GM04503 (cell line): Measurements from ENCODE around the gene EPG5.
"Not testable (repeated sequence)": the region's sequence is repeated elsewhere in the genome, so short reads cannot be mapped to it uniquely, and the experiment has no call there.

Source experiments
- DNase-seq: peaks from one replicate; pipeline ENCODE4 v3.0.0-alpha.2; 2012; ENCODE audit warnings: low read depth

EPG5 gene

DNA sequence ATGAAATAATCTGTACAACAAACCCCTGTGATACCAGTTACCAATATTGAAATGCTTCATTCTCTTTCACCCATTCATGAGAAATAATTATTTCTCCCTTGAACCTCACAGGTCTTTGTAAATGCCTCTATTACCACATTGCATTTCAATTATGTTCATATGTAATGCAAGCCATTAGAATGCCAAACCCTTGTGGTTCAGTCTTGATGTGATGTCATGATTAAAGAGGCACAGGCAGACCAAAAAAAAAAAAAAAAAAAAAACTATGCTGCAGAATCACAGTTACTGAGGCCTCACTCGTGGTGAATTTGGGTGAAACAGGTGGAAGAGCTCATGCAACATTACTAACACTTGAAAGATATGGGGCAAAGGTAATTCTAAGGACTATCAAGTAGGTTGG is 9.4 kb upstream of the EPG5 start:
- DNase-seq: no peak

DNA sequence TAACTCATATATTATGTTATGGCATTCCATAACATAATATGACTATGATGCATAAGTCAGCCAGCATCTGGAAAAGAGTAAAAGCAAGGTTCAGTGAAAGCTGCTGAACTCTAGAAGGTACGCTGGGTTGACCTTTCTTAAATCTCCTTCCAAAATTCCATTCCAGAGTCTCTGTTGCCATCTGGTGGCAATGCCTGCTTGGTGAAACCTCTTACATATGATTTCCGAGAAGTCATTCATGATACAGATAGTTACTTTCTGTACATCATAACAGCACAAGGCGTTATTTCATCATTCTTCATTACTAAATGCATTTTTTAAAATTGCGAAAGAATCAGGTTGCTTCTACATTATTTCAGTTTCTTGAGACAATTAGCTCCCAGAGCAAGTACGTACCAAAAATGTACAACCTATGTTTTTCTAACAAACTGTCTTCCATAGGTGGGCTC is 7.0 kb upstream of the EPG5 start:
- DNase-seq: no peak

DNA sequence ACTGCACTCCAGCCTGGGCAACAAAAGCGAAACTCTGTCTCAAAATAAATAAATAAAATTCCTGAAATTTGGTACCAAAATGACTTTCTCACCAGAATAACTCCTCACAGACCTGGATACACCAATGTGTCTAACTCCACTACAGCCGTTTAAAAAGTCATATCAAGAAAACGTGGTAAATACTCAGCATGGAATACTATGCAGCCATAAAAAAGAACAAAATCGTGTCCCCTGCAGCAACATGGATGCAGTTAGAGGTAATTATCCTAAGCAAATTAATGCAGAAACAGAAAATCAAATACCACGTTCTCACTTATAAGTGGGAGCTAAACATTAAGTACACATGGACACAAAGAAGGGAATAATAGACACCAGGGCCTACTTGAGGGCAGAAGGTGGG is 2.2 kb downstream of the EPG5 start:
- not testable (repeated sequence) for DNase-seq

DNA sequence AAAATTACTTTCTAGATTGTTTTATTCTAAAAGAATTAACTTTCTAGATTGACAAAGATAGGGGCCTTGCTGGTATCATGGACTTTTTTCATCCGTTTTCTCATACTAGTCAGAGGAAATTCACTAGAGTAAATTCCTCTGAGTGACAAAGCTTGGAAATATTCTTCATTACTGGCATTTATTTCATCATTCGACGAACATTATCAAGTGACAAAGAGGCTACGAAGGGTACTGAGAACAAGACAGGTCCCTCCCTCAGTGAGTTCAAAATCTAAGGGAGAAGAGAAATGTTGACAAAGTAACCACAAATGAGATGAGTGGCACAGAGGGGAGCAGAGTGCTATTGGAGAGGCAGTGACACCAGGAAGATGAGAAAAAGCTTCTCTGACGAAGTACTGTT is 4.3 kb downstream of the EPG5 start:
- peak; percentile 69 for DNase-seq

DNA sequence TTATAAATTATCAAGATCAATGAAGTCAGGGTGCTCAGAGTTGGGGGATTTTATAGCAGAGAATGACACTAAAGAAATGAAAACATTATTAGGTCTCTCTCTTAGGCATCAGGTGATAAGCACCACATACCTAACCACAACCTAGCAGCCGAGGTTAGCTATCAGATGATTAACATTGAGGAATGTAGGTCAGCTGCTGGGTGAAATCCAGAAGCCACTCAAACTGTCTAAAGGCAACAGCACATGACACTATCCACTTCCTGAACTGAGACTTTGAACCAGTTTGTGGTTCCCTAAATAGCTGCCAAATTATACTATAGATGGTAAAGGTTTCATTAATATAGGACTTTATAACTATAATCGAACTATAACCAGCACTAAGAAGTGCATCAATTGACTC is 4.7 kb downstream of the EPG5 start:
- DNase-seq: no peak

DNA sequence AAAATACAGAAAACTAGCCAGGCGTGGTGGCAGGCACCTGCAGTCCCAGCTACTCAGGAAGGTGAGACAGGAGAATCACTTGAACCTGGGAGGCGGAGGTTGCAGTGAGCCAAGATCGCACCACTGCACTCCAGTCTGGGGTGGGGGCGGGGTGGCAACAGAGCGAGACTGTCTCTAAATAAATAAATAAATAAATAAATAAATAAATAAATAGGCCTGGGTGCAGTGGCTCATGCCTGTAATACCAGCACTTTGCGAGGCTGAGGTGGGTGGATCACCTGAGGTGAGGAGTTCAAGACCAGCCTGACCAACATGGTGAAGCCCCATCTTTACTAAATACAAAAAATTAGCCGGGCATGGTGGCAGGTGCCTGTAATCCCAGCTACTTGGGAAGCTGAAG is 7.6 kb downstream of the EPG5 start:
- not testable (repeated sequence) for DNase-seq

DNA sequence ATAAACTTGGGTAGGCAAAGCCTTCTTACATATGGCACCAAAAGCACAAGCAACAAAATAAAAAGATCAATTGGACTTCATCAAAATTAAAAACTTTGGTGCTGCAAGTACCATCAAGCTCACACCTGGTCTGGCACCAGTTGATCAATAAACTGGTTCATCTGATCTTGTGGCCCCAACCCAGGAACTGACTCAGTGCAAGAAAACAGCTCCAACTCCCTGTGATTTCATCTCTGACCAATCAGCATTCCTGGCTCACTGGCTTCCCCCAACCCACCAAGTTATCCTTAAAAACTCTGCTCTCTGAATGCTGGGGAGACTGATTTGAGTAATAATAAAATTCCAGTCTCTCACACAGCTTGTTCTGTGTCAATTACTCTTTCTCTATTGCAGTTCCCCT is 8.4 kb downstream of the EPG5 start:
- no peak for DNase-seq

DNA sequence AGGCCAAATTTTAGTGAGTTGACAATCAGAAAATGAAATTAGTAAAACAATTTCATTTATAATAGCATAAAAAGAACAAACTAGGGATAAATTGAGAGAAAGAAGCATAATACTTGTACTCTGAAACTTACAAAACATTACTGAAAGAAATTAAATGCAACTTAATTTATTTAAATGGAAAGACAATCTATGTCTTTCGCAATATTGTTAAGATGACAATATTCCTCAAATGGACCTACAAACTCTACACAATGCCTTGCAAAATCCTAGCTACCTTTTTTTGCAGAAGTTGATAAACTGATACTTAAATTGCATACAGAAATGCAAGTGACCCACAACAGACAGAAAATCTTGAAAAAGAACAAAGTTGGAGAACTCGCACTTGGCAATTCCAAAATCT is 9.1 kb downstream of the EPG5 start:
- DNase-seq: no peak

DNA sequence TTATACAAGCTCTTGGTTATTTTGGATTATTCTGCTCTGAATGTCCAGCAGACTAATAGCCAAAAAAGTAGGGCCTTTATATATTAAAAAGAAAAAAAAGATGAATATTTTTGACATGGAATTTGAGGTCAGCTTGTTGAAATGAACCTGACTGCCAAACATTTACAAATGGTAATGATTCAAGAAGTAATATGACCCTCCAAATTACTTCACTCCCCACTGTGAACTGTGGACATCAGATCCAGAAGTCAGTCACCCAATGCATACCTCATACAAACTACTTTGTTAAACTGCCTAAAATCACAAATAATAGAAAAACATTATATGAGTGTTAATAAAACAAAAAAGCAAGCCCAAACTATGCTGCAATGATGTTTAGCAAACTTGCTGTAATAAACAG is 10.0 kb downstream of the EPG5 start:
- no peak for DNase-seq

DNA sequence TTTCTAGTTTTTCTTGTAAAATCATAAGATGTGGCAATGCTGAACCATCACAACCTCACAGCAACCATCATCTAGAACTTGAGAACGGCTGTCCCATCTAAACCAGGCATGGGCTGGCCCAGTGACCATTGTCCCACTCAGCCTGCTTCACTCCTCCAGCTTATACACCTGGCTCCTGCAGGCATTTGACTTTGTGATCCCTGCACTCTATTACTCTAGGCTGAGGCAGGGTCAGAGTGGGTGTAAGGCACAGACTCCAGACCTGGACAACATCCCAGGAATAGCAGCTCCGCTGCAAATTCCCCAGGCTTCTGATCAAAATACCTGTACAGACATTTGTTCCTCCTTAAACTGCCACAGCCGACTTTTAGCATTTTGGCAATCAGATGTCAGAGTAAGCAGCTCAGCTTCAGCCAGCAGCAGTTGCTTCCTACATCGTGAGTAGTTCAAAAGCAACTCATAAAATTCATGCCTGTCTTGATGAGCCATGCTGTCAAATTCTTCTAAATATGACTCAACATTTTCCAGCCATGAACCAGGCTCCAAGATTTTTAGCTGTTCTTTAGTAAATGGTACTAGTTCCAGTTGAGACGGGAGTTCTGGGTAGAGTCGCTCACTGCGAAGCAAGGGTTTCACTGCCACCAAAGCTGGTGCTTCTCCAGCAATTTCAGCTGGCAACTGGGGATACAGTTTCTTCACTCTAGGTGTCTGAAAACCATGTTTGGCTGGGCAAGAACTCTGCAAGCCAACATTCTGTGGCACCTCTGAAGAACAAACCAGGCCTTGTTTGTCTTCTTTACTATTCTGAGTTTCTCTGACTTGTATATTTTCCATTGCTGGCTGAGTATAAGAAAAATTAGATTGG is 12.8 kb downstream of the EPG5 start:
- DNase-seq: peak; percentile 87

DNA sequence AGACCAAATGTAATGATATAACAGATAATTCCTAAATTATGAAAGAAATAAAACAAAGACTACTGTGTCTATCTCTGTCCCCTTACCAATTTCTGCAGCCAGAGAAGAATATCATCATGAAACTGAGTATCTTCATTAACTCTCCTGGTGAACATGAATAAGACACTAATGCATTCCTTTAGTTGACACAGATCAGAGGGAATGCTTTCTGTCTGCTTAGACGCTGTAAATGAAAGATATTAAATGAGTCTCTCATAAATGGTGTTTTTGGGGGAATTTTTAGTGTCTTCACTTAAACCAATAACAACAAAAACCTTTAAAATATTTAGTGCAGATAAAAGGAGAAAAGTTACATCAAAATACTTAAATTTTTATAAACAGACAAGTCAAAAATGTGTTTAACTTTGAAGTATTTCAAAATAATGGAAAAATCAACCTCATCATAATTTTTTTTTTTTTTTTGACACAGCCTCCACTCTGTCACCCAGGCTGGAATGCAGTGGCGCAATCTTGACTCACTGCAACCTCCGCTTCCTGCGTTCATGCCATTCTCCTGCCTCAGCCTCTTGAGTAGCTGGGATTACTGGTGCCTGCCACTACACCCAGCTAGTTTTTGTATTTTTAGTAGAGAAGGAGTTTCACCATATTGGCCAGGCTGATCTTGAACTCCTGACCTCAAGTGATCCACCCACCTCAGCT is 16.0 kb downstream of the EPG5 start:
- no peak for DNase-seq

DNA sequence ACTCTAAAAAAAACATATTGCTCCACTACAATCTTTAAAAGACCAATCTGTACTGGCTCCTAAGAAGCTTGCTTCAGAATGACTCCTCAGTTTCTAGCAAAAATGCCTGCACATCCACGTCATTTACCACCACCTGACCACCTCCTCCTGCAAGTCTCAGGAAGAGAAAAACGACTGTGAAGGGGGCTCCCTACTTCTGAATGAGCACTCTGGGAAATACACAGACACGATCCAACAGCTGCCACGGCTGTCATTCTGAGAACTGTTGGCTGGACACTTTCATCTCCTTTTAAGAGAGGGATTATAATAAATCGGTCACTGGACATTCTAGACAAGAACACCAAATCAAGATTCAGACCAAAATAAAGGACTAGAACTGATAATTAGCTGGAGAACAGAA is 21.5 kb downstream of the EPG5 start:
- no peak for DNase-seq

DNA sequence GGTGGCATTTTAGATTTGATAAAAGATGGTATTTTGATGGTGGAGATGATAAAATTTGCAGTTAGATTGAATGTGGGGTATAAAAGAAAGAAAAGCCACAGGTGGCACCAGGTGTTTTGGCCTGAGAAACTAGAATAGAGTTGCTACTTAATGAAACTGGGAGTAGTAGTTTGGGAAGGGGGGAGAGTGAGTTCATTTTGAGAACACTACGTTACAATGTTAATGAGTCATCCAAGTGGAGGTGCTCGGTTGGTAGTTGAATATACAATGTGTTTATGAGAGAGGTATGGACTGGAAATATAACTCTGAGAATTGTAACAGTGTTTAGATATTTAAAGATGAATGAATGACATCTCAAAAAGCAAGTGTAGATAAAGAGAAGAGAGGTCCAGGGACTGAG is 26.4 kb downstream of the EPG5 start:
- no peak for DNase-seq

DNA sequence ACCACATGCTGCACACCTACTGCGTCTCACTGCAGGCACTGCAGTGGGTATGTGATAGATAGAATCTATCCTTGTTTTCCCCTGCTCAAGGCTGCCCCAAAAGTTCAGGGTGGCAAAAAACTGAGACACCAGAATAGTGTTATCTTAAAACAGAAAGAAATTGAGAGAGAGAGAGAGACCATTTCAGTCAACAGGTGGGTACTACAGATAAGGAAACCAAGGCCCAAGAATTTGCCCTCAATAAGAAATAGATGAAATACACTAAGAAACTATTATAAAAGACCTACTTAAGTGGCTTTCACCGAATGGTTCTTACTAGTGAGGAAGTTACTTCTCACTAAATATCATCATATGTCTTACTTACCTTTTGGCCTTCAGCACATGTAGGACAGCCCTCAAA is 27.9 kb downstream of the EPG5 start:
- no peak for DNase-seq

DNA sequence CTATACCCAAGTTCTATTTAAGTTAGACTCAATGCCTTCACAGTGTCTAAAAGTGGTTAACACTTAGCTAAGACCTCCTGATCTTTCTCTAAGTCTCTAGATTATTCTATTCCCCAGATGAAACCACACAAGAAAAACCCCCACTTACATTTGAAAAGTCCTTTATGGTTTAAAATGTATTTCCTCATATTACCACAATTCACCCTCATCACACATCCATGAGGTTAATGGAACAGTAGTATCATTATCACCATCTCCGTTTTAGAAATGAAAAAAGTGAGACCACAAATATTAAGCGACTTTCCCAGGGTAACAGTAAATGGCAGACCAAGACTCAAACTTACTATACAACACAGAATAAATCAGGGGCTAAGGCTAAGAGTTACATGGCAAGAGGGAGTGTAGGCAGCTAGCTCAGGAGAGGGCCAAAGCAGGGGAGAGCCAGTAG is 28.6 kb downstream of the EPG5 start:
- DNase-seq: no peak

DNA sequence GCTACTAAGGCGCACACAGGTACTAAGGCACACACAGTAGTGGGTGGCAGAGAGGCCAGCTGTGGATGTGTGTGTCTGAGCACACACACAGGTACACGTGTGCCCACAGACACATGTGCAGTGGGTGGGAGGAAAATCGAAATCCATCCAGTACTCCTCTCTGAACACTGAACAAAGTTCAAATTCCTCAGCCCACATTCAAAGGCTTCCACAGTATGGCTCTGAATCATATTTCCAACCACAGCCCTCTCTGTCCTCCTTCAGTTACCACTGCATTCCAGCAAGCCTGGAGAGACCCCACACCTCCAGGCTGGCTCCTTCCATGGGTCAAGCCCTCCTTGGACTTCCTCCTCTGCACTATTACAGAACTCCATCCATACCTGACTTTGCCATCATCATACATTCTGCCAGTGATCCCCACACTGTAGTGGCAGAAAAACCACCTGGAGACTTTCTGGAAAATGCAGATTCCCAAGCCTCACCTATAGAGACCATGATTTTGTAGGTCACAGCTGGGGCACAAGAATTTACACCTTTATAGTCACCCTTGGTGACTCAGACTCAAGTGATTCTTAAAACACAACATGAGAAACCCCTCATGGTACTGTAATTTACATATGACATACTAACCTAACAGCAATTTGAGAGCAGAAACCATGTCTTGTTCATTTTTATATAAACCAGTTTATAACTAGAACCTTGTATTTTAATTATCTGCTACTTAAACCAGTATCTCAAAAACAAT is 31.4 kb downstream of the EPG5 start:
- DNase-seq: no peak

DNA sequence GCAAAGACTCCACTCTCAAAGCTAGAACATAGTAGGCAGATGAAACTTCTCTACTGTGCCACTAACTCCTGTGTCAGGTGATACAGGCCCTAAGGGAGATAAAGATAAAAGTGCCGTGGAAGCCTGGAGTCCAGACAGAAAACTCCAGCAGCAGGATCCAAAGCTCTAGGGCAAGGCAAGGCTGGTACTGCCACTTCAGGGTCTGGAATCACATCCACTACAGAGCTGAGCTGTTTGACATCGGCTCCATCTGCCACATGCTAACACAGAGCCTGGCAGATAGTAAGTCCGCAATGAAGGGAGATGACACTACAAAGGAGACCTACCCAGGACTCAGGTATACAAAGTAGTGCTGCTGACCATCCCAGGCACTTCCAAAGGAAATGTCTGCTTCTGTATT is 34.4 kb downstream of the EPG5 start:
- no peak for DNase-seq

DNA sequence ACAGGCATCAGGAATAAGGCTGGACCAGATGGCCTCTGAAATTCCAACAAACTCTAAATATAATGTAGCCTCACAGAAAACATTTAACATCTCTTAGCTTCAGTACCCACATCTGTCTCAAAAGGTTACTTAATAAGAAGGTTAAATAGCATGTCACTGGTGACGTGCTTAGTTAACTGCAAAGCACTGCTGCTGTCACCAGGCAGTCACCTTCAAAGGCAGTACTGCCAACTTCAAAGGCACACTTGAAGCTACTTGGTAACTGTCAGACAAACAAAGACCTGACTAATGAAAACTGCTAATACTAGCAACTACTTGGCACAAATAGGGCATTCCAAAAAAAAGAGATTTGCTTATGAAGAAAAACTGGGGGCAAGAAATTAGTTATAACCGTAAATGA is 36.2 kb downstream of the EPG5 start:
- DNase-seq: no peak

DNA sequence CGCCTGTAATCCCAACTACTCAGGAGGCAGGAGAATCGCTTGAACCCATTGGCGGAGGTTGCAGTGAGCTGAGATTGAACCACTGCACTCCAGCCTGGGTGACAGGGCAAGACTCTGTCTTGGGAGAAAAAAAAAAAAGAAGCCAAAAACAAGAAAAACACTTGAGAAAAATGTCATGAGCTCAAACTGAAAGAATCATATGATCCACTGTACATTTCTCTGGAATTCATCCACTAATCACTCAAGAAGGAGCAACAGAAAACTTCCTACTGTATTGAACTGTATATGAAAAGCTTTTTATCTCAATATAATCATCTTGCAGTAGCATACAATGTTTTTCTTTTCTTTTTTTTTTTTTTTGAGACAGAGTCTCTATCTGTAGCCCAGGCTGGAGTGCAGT is 40.4 kb downstream of the EPG5 start:
- no peak for DNase-seq

DNA sequence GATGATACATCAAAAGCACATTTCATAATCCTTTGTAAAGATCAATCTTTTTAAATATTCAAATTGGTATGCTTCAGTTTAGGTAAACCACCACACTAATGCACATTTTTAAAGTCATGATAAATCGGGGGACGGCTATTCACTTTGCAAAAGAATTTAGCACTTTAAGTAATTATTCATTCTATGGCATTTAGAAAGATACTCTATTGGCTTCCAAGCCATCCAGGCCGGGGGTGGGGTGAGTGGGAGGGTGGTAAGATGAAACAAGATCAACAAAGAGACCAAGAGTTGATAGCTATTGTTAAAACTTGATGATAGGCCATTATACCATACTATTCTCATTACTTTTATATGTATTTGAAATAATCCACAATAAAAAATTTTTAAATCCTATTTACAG is 41.0 kb downstream of the EPG5 start:
- DNase-seq: no peak

DNA sequence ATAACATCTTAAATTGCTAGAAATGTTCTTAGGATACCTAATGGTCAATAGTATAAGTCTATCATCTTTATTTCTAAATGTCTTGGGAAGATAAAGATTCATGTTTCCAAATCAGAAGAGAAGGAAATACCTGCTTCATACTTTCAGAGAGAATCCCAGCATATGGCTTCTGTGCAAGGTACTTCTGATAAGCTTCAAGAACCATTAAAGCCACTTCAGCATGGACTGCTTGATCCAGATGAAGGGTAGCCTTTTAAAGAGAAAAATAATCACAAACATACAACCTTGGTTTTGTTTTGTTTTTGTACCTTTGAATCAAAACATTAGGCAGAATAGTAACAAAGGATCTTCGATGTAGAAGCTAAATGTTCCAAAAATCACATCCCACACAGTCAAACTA is 44.0 kb downstream of the EPG5 start:
- DNase-seq: no peak

DNA sequence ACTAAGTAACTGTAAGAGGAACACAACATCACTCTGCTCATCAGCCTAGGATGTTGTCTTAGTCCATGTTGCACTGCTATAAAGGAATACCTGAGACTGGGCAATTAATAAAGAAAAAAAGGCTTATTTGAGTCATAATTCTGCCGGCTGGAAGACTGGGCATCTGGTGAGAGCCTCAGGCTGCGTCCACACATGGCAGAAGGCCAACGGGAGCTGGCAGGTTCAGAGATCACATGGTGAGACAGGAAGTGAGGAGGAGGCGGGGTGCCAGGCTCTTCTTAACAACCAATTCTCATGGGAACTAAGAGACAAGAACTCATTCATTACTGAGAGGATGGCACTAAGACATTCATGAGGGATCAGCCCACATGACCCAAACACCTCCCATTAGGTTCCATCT is 46.8 kb downstream of the EPG5 start:
- peak; percentile 62 for DNase-seq

DNA sequence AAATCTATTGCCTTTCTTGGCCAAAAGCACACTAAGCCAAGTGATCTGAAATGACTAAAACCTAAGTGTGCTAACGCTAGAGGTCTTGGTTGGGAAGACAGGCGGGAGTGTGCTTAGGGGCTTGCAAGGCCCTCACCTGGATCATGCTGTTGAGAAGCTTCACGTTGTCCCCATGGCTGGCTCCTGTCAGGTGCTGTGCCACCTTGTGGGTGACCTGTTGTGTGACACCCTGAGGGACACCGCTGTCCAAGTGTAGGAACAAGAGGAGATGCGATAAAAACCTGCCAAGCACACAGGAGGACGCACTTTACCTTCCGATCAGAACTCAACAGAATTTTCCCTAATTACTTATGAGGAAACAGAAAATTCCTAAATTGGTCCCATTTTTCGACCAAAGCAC is 50.8 kb downstream of the EPG5 start:
- no peak for DNase-seq
